ENCODE results near the gene MFSD2A. TPM values are rescaled to one million over a fixed set of nuclear protein-coding genes. Genes with fewer than 3 reads are reported as not detected.
"Not testable (repeated sequence)": the region's sequence is repeated elsewhere in the genome, so short reads cannot be mapped to it uniquely, and the experiment has no call there.

MFSD2A gene
- total RNA-seq, 1 donor from 2014 or later: 25.2 TPM

- ATAC-seq: peak; percentile 2
Observed at GRCh38 chr1:39969048-39969447, 14.1 kb downstream of the MFSD2A start.

DNA sequence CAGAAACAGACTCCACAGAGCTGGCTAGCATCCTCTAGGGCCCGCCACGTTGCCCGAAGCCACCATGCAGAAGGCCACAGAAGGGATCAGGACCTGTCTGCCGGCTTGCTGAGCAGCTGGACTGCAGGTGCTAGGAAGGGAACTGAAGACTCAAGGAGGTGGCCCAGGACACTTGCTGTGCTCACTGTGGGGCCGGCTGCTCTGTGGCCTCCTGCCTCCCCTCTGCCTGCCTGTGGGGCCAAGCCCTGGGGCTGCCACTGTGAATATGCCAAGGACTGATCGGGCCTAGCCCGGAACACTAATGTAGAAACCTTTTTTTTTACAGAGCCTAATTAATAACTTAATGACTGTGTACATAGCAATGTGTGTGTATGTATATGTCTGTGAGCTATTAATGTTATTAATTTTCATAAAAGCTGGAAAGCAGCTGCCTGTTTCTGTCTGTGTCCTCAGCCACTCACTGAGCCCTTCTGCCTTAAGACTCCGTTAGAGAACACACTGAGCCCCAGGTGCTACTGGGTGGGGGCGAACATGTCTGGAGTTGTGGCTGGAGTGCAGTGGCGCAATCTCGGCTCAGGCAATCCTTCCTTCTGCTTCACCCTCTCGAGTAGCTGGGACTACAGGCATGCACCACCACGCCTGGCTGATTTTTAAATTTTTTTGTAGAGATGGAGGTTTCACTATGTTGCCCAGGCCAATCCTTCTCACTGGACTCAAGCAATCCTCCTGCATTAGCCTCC is 14.8 kb downstream of the MFSD2A start:
- peak; percentile 80 for ATAC-seq

- ATAC-seq: peak; percentile 60
Observed at GRCh38 chr1:39970274-39970673, 15.3 kb downstream of the MFSD2A start.

GRCh38 chr1:39971138-39971537 is 16.2 kb downstream of the MFSD2A start:
- no peak for ATAC-seq

- peak; percentile 68 for ATAC-seq
Observed at GRCh38 chr1:39973503-39974135, 18.7 kb downstream of the MFSD2A start.

- no peak for ATAC-seq
Observed at GRCh38 chr1:39976732-39977131, 21.8 kb downstream of the MFSD2A start.

GRCh38 chr1:39977202-39977601 is 22.3 kb downstream of the MFSD2A start:
- no peak for ATAC-seq

DNA sequence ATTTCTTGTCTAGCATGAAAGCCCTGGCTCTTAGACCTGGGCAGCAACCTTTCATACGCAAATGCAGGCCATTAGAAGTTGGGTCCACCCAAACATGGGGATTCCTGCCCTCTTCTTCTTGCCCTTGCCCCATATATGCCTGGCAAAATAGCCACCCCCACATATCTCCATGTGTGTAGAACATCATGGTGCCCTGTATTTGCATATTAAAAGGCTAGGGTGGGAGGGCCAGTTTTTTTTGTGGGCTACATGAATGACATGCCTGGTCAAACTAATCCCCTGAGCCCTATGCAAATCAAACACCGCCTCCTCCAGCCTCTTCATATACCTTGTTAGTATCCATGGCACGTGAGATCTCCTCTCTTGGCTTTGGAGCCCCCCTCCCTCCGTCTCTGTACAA is 24.7 kb downstream of the MFSD2A start:
- no peak for ATAC-seq

GRCh38 chr1:39980555-39981313 is 25.8 kb downstream of the MFSD2A start:
- peak; percentile 88 for ATAC-seq

GRCh38 chr1:39981385-39981784 is 26.4 kb downstream of the MFSD2A start:
- ATAC-seq: no peak

GRCh38 chr1:39981945-39982344 is 27.0 kb downstream of the MFSD2A start:
- ATAC-seq: peak; percentile 86

DNA sequence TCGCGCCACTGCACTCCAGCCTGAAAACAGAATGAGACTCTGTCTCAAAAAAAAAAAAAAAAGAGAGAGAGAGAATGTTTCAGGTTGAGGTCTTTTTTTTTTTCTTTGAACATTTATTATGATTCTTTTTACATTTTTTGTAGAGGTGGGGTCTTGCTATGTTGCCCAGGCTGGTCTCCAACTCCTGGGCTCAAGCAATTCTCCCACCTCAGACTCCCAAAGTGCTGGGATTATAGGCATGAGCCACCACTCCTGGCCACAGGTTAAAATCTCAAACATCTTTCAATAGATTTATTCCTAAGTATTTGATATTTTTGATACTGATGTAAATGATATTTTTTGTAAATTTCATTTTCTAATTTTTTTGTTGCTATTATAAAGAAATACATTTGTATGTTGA is 29.5 kb downstream of the MFSD2A start:
- ATAC-seq: not testable (repeated sequence)

DNA sequence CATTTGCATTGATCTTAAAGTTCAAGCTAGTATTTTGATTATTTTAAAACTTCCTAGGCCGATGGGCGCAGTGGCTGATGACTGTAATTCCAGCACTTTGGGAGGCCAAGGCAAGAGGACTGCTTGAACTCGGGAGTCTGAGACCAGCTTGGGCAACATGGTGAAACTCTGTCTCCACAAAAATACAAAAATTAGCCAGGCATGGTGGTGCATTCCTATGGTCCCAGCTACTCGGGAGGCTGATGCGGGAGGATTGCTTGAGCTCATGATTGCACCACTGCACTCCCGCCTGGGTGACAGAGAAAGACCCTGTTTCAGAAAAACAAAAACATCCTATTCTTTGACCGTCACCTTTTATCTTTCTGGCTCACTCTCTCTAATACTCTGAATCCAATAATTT is 30.0 kb downstream of the MFSD2A start:
- no peak for ATAC-seq

DNA sequence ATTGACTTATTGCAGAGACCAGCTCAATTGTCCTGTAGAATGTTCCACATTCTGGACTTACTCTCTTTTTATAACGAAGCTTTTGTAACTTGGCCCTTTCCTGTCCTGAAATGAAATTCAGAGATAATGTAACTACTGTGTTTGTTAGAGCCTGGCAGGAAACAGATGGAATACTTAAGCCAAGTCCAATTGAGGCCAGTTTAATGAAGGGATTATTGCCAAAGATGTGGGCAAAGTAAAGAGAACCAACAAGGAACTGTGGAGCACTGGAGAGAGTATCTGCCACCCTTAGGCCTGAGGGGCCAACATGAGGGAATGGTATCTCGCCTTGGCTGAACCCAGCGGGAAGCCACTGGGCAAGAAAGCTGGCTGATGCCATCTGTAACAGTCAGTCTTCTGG is 32.9 kb downstream of the MFSD2A start:
- ATAC-seq: no peak

- ATAC-seq: peak; percentile 85
Observed at GRCh38 chr1:39988618-39989343, 33.8 kb downstream of the MFSD2A start.

DNA sequence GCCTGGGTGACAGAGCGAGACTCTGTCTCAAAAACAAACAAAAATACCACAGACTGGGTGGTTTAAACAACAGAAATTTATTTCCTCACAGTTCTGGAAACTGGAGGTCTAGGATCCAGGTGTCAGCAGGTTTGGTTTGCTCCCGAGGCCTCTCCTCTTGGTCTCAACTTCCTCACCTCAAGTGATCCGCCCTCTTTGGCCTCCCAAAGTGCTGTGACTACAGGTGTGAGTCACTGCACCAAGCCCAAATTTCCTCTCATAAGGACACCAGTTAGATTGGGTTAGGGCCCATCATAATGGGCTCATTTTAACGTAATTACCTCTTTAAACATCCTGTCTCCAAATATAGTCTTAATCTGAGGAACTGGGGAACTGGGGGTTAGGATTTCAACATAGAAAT is 35.5 kb downstream of the MFSD2A start:
- peak; percentile 81 for ATAC-seq

DNA sequence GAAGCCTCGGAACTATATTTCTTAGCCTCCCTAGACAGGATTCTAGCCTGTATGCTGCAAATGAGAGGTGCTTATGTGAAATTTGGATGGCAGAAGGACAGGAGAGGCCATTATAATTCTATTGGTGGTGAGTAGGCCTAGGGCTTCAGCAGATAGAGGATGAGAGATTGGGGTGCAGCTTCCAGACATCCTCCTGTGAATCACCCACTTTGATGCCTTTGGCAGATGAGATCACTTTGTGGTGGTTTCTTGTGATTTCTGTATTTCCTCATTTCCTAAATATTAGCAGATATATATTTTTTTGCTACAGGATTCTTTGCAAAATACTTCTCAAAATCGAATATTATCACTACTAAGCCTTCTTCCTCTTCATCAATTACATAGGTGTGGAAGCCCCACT is 37.3 kb downstream of the MFSD2A start:
- ATAC-seq: no peak

GRCh38 chr1:39992888-39993287 is 37.9 kb downstream of the MFSD2A start:
- no peak for ATAC-seq

DNA sequence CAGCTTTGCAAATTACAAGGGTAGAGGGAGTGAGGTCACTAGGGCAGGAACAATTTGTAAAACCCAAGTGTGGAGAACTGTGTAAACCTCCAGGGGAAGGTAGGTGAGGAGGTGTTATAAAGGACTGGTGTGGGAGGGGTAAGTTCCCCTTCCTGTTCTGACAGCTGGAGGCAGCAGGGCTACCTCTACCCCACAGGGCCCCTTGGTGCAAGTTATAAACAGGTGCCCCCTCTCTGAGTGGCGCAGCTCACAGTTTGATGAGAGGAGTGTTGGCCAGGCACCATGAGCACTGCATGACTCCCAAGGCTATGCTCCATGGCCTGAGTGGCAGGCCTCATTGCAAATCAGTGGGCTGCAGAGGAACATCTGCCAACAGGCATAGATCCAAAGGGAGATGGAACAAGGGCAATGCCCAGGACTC is 41.0 kb downstream of the MFSD2A start:
- ATAC-seq: peak; percentile 57

- ATAC-seq: no peak
Observed at GRCh38 chr1:39996396-39997004, 41.6 kb downstream of the MFSD2A start.

DNA sequence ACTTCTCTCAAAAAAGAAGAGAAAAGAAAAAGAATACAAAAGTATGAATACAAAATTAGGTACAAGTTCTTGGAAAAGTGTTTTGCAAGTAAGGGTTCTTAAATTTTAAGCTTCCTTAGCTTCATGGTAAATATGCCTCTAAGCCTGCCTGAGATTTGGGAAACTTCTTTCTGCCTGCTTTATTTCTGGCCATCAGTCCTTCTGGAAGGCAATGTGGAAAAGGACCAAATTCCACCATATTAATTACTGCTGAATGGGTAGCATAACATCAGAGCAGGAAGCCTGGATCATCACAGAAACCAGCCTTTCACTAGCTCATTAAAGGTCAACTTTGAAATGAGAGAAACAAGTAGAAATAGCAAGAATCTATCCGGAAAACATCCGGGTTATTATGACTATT is 46.5 kb downstream of the MFSD2A start:
- no peak for ATAC-seq

Measured in esophagus mucosa (tissue), 1 donor.